ENCODE results near the gene DPM3.

DPM3 gene

DNA sequence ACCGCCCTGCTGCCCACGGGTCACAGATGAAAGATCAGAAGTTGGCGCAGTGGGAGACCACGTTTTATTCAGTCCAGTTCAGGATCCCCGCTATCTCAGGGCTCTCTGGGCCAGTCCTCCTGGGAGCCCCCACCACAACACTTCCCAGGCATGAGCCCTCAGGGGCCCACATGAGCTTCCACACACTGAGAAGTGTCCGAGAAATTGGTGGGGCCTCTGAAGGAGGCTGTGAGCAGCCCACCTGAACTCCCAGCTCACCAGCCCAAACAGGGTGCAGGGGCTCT is 45.4 kb upstream of the DPM3 start:
- DNase-seq (ENCODE audit: low read depth), result no peak
- TF ChIP-seq, protein P1, sequence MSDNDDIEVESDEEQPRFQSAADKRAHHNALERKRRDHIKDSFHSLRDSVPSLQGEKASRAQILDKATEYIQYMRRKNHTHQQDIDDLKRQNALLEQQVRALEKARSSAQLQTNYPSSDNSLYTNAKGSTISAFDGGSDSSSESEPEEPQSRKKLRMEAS (IDR thresholded peaks at IDR 0.05; ENCODE audit: low read depth, low read length), result no peak
- TF ChIP-seq, protein P2, sequence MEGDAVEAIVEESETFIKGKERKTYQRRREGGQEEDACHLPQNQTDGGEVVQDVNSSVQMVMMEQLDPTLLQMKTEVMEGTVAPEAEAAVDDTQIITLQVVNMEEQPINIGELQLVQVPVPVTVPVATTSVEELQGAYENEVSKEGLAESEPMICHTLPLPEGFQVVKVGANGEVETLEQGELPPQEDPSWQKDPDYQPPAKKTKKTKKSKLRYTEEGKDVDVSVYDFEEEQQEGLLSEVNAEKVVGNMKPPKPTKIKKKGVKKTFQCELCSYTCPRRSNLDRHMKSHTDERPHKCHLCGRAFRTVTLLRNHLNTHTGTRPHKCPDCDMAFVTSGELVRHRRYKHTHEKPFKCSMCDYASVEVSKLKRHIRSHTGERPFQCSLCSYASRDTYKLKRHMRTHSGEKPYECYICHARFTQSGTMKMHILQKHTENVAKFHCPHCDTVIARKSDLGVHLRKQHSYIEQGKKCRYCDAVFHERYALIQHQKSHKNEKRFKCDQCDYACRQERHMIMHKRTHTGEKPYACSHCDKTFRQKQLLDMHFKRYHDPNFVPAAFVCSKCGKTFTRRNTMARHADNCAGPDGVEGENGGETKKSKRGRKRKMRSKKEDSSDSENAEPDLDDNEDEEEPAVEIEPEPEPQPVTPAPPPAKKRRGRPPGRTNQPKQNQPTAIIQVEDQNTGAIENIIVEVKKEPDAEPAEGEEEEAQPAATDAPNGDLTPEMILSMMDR (IDR thresholded peaks at IDR 0.05; ENCODE audit: low read depth, low read length), result no peak
- no peak for TF ChIP-seq POLR2A (IDR thresholded peaks at IDR 0.05; ENCODE audit: extremely low read depth, insufficient read length)
- no peak for TF ChIP-seq MYC (IDR thresholded peaks at IDR 0.05; ENCODE audit: low read depth, low read length)
- H3K4me3 ChIP-seq (ENCODE audit: low read depth, low read length), result no peak overlapping the region

DNA sequence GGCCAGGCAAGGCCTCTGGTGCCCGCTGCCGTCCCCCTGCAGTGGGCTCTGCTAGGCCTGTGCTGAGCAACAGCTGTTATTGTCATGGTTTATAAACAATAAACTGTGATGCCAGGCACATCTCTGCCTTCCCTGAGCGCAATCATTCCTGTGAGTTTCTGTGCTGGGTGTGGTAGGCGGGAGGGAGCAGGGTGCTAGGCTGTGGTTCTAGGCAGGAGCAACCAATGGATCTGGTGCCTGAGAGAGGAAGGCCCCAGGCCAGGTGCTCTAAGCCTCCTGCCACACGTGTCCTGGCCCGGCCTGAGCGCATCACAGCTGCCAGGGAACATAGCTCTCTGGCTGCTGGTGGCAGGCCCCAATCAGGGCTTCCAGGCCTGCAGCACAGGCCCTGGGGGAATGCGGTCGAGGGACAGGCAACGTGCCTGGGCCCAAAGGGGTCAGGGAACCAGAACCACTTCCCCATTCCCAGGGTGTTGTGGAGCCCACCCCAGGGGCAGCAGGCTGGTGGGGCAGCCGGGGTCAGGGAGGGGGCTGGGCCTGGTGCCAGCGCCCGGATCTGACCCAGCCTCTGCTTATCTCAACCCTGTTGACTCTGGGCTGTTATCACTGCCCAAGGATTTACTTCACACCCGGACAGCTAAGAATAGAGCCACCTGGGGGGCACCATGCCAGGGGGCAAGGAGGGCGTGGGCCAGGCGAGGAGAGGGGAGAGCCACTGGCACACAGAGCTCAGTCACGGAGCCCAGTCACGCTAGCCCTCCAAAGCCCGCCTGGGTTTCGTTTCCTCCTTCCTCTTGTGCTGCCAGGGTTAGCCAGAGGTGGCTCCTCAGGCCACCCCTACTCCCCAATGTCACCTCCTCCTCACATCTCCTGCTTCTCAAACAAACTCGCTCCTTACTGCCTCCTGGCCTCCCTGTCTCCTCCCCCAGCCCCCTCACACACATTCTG is 44.8 kb upstream of the DPM3 start:
- no peak for TF ChIP-seq MYC (IDR thresholded peaks at IDR 0.05; ENCODE audit: low read depth, low read length)
- TF ChIP-seq, protein P1 (IDR thresholded peaks at IDR 0.05; ENCODE audit: low read depth, low read length), result no peak
- TF ChIP-seq, protein P2 (IDR thresholded peaks at IDR 0.05; ENCODE audit: low read depth, low read length), result no peak
- TF ChIP-seq POLR2A (IDR thresholded peaks at IDR 0.05; ENCODE audit: extremely low read depth, insufficient read length), result no peak
- H3K4me3 ChIP-seq (ENCODE audit: low read depth, low read length), result no peak overlapping the region
- peak; percentile 52 for DNase-seq (ENCODE audit: low read depth)

DNA sequence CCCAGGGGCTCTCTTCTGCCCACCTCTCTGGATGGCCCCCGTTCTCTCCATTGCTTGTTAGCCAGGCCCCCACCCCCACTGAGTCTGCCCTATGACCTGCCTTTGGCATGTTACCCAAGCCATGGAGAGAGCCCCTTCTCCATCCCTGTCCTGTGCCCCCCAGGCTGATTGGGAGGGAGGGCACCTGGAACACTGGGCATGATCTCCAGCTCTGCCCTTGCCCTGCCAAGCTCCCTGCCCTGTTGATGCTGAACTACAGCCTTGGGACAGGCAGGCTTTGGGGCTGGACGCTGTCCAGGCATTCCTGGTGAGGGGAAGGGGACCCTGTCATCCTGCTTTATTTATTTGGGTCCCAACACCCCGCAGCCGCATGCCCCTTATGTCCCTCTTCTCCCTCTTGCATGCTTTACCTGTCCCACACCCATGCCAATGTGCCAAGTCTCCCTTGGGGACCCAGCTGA is 44.0 kb upstream of the DPM3 start:
- no peak overlapping the region for H3K4me3 ChIP-seq (ENCODE audit: low read depth, low read length)
- TF ChIP-seq MYC (IDR thresholded peaks at IDR 0.05; ENCODE audit: low read depth, low read length) (no peak), POLR2A (IDR thresholded peaks at IDR 0.05; ENCODE audit: extremely low read depth, insufficient read length) (no peak)
- TF ChIP-seq, protein P2 (IDR thresholded peaks at IDR 0.05; ENCODE audit: low read depth, low read length), result no peak
- TF ChIP-seq, protein P1 (IDR thresholded peaks at IDR 0.05; ENCODE audit: low read depth, low read length), result no peak
- no peak for DNase-seq (ENCODE audit: low read depth)

DNA sequence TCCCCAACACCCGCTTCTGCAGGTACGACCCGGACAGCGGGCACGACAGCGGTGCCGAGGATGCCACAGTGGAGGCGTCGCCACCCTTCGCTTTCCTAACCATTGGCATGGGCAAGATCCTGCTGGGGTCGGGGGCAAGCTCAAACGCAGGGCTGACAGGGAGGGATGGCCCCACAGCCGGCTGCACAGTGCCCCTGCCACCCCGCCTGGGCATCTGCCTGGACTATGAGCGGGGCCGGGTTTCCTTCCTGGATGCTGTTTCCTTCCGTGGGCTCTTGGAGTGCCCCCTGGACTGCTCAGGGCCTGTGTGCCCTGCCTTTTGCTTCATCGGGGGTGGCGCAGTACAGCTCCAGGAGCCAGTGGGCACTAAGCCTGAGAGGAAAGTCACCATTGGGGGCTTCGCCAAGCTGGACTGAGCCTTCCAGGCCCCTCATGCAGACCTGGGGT is 43.5 kb upstream of the DPM3 start:
- no peak overlapping the region for H3K4me3 ChIP-seq (ENCODE audit: low read depth, low read length)
- TF ChIP-seq POLR2A (IDR thresholded peaks at IDR 0.05; ENCODE audit: extremely low read depth, insufficient read length) (no peak), MYC (IDR thresholded peaks at IDR 0.05; ENCODE audit: low read depth, low read length) (no peak)
- TF ChIP-seq, protein P2 (IDR thresholded peaks at IDR 0.05; ENCODE audit: low read depth, low read length), result no peak
- TF ChIP-seq, protein P1 (IDR thresholded peaks at IDR 0.05; ENCODE audit: low read depth, low read length), result no peak
- no peak for DNase-seq (ENCODE audit: low read depth)

DNA sequence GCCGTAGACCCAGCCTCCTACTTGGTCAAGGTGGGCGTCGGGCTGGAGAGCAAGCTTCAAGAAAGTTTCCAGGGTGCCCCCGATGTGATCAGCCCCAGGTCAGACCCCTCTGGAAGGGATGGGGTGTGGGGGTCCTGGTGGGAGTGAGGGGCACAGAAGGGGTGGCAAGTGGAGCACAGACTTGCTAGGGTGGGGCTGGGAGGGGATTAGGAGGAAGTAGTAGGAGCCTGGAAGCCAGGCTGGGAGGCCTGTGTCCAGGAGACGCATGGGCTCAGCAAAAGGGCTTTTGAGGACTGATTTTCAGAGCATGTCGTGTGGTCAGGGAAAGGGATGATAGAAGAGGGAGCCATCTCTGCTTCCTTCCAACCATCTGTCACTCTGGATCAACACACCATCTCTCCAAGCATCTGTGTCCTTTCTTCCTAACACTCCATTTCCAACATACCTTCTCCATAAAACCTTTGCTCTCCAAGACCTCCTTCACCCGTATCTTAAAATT is 41.8 kb upstream of the DPM3 start:
- TF ChIP-seq POLR2A (IDR thresholded peaks at IDR 0.05; ENCODE audit: extremely low read depth, insufficient read length) (no peak), MYC (IDR thresholded peaks at IDR 0.05; ENCODE audit: low read depth, low read length) (no peak)
- TF ChIP-seq, protein P2 (IDR thresholded peaks at IDR 0.05; ENCODE audit: low read depth, low read length), result no peak
- TF ChIP-seq, protein P1 (IDR thresholded peaks at IDR 0.05; ENCODE audit: low read depth, low read length), result no peak
- no peak overlapping the region for H3K4me3 ChIP-seq (ENCODE audit: low read depth, low read length)
- no peak for DNase-seq (ENCODE audit: low read depth)
